Mesendoderm (in vitro differentiated cells): ENCODE data around the gene KDELR3.

Source experiments
- DNase-seq: peaks from one replicate; pipeline ENCODE4 v3.0.0; 2013
- H2AK5ac ChIP-seq: 2 replicates; pipeline ENCODE4 v1.6.1; 2013; ENCODE audit warnings: low read length, inconsistent platforms
- H2BK120ac ChIP-seq: 2 replicates; pipeline ENCODE4 v1.6.1; 2013; ENCODE audit warnings: low read depth, mild to moderate bottlenecking, low read length, moderate library complexity, mixed read lengths
- H2BK15ac ChIP-seq: replicated peaks from 2 replicates; pipeline ENCODE4 v1.6.1; 2013; ENCODE audit warnings: low read depth, mild to moderate bottlenecking, moderate library complexity
- H2BK5ac ChIP-seq: 2 replicates; pipeline ENCODE4 v1.6.1; 2013; ENCODE audit warnings: low read length, inconsistent platforms
- H3K18ac ChIP-seq: 2 replicates; pipeline ENCODE4 v1.6.1; 2013; ENCODE audit warnings: mild to moderate bottlenecking, low read length, mixed read lengths
- H3K23ac ChIP-seq: one replicate; pipeline ENCODE4 v1.6.1; 2013; ENCODE audit warnings: low read length
- H3K27ac ChIP-seq: 2 replicates; pipeline ENCODE4 v1.5.1; 2013; ENCODE audit warnings: low read depth, mild to moderate bottlenecking, inconsistent platforms, low read length, moderate library complexity
- H3K27me3 ChIP-seq: 2 replicates; pipeline ENCODE4 v1.6.1; 2013; ENCODE audit warnings: low read length, control low read depth, mild to moderate bottlenecking, inconsistent platforms; ENCODE audit not compliant: insufficient read depth, poor library complexity
- H3K36me3 ChIP-seq: 2 replicates; pipeline ENCODE4 v1.6.1; 2013; ENCODE audit warnings: low read length, inconsistent platforms; ENCODE audit not compliant: control insufficient read depth, insufficient read depth
- H3K4ac ChIP-seq: one replicate; pipeline ENCODE4 v1.6.1; 2013; ENCODE audit warnings: low read depth, mild to moderate bottlenecking, low read length, moderate library complexity
- H3K4me1 ChIP-seq: 2 replicates; pipeline ENCODE4 v1.6.1; 2013; ENCODE audit warnings: low read depth, low read length, inconsistent platforms; ENCODE audit not compliant: control insufficient read depth
- H3K4me2 ChIP-seq: 2 replicates; pipeline ENCODE4 v1.6.1; 2013; ENCODE audit warnings: low read length
- H3K4me3 ChIP-seq: 2 replicates; pipeline ENCODE4 v1.5.1; 2013; ENCODE audit warnings: mild to moderate bottlenecking, low read length
- H3K56ac ChIP-seq: one replicate; pipeline ENCODE4 v1.6.1; 2013; ENCODE audit warnings: low read length
- H3K79me1 ChIP-seq: 2 replicates; pipeline ENCODE4 v1.6.1; 2013; ENCODE audit warnings: low read length, inconsistent platforms
- H3K79me2 ChIP-seq: 2 replicates; pipeline ENCODE4 v1.6.1; 2013; ENCODE audit warnings: mild to moderate bottlenecking, low read length; ENCODE audit not compliant: control insufficient read depth, insufficient read depth
- H3K9ac ChIP-seq: 2 replicates; pipeline ENCODE4 v1.6.1; 2013; ENCODE audit warnings: low read length, inconsistent platforms
- H4K5ac ChIP-seq: one replicate; pipeline ENCODE4 v1.6.1; 2013; ENCODE audit warnings: low read length
- H4K8ac ChIP-seq: one replicate; pipeline ENCODE4 v1.6.1; 2013; ENCODE audit warnings: low read depth, mild to moderate bottlenecking, control low read depth, low read length, moderate library complexity
- WGBS: extraction: QIAGEN DNeasy Blood & Tissue Kit; methylation state at CpG from one replicate; pipeline ENCODE4 v1.1.7; 2013; ENCODE audit warnings: low lambda C conversion rate, missing lambda C conversion rate; ENCODE audit not compliant: insufficient coverage; ENCODE audit errors: extremely low coverage; 5-methylcytosine and 5-hydroxymethylcytosine counted together

The KDELR3 gene

DNA sequence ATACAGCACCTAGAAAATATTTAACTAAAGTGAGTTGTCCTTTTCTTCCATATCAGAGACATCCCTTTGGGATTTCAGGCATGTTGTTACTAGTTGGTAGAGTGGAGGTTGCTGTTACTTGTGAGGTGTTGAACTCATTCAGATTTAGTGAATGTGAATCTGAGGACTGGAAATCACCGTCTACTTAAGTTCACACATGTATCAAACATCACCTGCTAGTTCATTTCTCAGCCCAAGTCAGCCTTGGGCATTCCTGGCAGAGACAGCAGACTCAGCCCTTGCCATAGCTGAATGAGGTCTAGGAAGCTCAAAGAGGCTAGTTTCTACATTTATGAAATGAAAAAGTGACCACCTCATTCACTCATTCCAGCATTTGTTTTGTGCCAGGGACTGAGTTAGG lies 9.7 kb downstream of the KDELR3 start:
- Histone ChIP-seq H3K18ac (no peak overlapping the region), H3K79me1 (no peaks in the 10 kb centered on the region), H3K23ac (no peak overlapping the region), H3K36me3 (peaks cover 13% of the 10 kb centered on the region), H3K9ac (no peak overlapping the region), H3K27ac (no peak overlapping the region), H4K8ac (no peak overlapping the region), H2BK15ac (no peak overlapping the region), H3K56ac (no peak overlapping the region), H3K4ac (no peak overlapping the region), H4K5ac (no peak overlapping the region), H2AK5ac (no peak overlapping the region), H3K4me1 (no peaks in the 10 kb centered on the region), H3K4me3 (no peak overlapping the region), H3K4me2 (no peak overlapping the region), H3K27me3 (no peaks in the 10 kb centered on the region), H3K79me2 (no peaks in the 10 kb centered on the region), H2BK120ac (no peak overlapping the region), H2BK5ac (no peak overlapping the region)
- DNase-seq: no peak
- WGBS: no CpG with 5 or more reads among the region's 1 CpG

DNA sequence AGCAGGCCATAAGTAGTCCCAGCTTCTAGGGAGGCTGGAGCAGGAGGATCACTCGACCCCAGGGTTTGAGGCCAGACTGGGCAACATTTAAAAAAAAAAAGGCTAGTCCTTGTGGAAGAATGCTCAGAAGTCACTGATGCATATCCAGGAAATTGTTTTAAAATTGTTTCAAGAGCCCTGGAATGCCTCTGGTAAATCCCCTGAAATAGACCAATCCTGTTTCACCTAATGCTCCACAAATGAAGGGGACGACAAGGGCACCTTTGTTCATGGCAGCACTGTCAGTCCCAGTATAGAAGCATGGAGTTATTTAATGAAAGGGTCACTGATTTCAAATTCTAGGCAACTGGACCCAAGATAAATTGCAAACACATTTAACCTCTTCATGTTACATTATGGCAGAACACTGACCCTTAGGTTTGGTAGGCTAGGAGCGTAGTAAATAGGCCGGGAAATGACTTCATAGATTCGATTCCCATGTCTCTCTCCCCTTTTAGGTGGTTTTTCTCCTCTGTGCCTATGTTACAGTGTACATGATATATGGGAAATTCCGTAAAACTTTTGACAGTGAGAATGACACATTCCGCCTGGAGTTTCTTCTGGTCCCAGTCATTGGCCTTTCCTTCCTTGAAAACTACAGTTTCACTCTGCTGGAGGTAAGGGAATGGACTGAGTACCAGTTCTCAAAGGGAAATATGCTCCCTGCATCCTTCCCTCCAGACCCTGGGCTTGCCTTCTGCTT lies 11.4 kb downstream of the KDELR3 start:
- H3K18ac ChIP-seq: no peak overlapping the region
- H3K27me3 ChIP-seq: no peaks in the 10 kb centered on the region
- H3K79me1 ChIP-seq: no peaks in the 10 kb centered on the region
- no peak overlapping the region for H2BK5ac ChIP-seq
- no peak overlapping the region for H3K4me3 ChIP-seq
- H2BK120ac ChIP-seq: no peak overlapping the region
- peaks cover 23% of the 10 kb centered on the region for H3K36me3 ChIP-seq
- no peak overlapping the region for H3K9ac ChIP-seq
- no peaks in the 10 kb centered on the region for H3K4me1 ChIP-seq
- H2BK15ac ChIP-seq: no peak overlapping the region
- H3K23ac ChIP-seq: no peak overlapping the region
- no peak for DNase-seq
- no peak overlapping the region for H3K56ac ChIP-seq
- no peak overlapping the region for H3K4me2 ChIP-seq
- no peak overlapping the region for H2AK5ac ChIP-seq
- H4K8ac ChIP-seq: no peak overlapping the region
- no peak overlapping the region for H3K4ac ChIP-seq
- no peaks in the 10 kb centered on the region for H3K79me2 ChIP-seq
- no CpG with 5 or more reads among the region's 7 CpGs for WGBS
- H4K5ac ChIP-seq: no peak overlapping the region
- no peak overlapping the region for H3K27ac ChIP-seq

DNA sequence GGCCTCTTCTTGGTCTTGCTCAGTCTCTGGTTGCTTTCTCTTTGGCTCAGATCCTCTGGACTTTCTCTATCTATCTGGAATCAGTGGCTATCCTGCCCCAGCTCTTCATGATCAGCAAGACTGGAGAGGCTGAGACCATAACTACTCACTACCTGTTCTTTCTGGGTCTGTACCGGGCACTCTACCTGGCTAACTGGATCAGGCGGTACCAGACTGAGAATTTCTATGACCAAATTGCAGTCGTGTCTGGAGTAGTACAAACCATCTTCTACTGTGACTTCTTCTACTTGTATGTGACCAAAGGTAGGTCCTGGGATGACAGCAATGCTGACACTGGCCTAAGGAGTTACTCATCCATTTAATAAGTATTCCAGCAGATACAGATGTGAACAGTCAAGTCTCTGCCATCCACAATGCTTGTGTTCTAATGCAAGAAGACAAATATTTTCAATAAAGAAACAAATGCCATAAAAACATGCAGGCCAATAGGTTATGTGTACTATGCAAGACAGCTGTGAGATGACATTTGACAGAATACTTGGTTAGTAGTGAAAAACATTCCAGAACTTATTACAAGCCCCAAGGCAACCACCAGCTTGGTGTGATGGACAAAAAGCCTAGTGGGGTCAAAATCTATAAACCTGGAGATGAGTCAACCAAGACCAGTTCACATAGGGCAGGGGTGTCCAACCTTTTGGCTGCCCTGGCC lies 13.4 kb downstream of the KDELR3 start:
- H3K79me1 ChIP-seq: peaks cover 3% of the 10 kb centered on the region
- DNase-seq: no peak
- H3K4me3 ChIP-seq: no peak overlapping the region
- H2BK120ac ChIP-seq: no peak overlapping the region
- H2BK15ac ChIP-seq: no peak overlapping the region
- H3K27me3 ChIP-seq: no peaks in the 10 kb centered on the region
- peaks cover 33% of the 10 kb centered on the region for H3K36me3 ChIP-seq
- H2BK5ac ChIP-seq: no peak overlapping the region
- H3K9ac ChIP-seq: no peak overlapping the region
- H3K79me2 ChIP-seq: no peaks in the 10 kb centered on the region
- no peak overlapping the region for H4K8ac ChIP-seq
- H3K56ac ChIP-seq: no peak overlapping the region
- H3K4ac ChIP-seq: no peak overlapping the region
- no peak overlapping the region for H3K27ac ChIP-seq
- no peak overlapping the region for H3K23ac ChIP-seq
- no peak overlapping the region for H3K4me2 ChIP-seq
- no peak overlapping the region for H3K18ac ChIP-seq
- H4K5ac ChIP-seq: no peak overlapping the region
- H3K4me1 ChIP-seq: no peaks in the 10 kb centered on the region
- WGBS: no CpG with 5 or more reads among the region's 3 CpGs
- H2AK5ac ChIP-seq: no peak overlapping the region

DNA sequence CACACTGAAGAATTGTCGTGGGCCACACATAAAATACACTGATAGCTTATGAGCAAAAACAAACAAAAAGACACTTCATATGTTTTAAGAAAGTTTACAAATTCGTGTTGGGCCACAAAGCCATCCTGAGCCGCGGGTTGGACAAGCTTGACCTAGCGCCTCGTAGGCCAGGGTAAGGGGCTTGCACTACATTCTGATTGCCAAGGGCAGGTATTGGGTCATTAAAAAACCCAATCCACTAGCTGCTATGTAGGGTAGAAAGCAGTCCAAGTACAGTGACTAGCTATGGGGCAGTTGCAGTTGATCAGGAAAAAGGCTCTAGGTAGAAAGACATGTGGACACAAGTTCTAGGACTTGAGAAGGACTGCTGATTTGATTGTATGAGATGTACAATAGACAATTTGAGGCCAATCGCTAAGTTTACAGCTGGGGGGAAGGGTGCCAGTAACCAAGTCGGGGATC lies 14.0 kb downstream of the KDELR3 start:
- no peak overlapping the region for H3K23ac ChIP-seq
- no peak overlapping the region for H2BK15ac ChIP-seq
- H3K27me3 ChIP-seq: no peaks in the 10 kb centered on the region
- no peak for DNase-seq
- H3K9ac ChIP-seq: no peak overlapping the region
- H2AK5ac ChIP-seq: no peak overlapping the region
- peaks cover 3% of the 10 kb centered on the region for H3K79me1 ChIP-seq
- no peak overlapping the region for H3K56ac ChIP-seq
- no peak overlapping the region for H3K4ac ChIP-seq
- no peak overlapping the region for H4K5ac ChIP-seq
- H4K8ac ChIP-seq: no peak overlapping the region
- no peaks in the 10 kb centered on the region for H3K79me2 ChIP-seq
- no peak overlapping the region for H2BK5ac ChIP-seq
- no peak overlapping the region for H3K27ac ChIP-seq
- peaks cover 33% of the 10 kb centered on the region for H3K36me3 ChIP-seq
- WGBS: no CpG with 5 or more reads among the region's 8 CpGs
- H3K18ac ChIP-seq: no peak overlapping the region
- H3K4me2 ChIP-seq: no peak overlapping the region
- H3K4me3 ChIP-seq: no peak overlapping the region
- no peak overlapping the region for H2BK120ac ChIP-seq
- no peaks in the 10 kb centered on the region for H3K4me1 ChIP-seq

DNA sequence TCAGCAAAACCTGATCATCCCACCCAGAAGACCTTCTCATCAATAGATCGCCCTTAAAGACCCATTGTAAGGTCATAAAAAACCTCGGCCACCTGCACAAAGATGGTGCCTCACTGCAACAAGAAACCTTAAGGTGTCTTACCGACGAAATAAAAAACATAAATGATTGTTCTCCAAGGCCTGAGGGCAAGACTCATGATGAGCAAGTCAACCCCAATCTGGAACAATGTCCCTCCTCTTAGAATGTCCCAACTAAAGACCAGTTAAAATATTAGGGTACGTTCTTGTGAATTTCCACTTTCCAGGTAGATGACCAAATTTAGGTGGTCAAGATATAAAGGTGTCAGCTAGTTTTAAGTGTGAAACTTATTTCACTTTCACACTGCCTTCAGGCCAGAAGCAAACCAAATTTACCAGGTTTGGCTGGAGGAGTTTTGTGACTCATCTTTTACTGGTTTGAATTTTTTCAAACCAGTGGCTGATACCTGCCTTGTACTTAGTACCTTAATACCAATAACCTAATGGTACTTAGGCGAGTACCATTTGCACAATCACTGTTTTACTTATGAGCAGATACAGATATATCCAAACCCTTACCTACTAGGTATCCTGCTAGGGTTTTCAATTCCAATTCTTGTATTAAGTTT lies 14.9 kb downstream of the KDELR3 start:
- Histone ChIP-seq H4K5ac (no peak overlapping the region), H3K4me1 (no peaks in the 10 kb centered on the region), H3K27ac (no peak overlapping the region), H3K4me3 (no peak overlapping the region), H3K79me1 (peaks cover 5% of the 10 kb centered on the region), H2AK5ac (no peak overlapping the region), H3K23ac (no peak overlapping the region), H2BK5ac (no peak overlapping the region), H2BK15ac (no peak overlapping the region), H3K36me3 (peaks cover 33% of the 10 kb centered on the region), H3K56ac (no peak overlapping the region), H3K18ac (no peak overlapping the region), H3K79me2 (no peaks in the 10 kb centered on the region), H2BK120ac (no peak overlapping the region), H4K8ac (no peak overlapping the region), H3K27me3 (no peaks in the 10 kb centered on the region), H3K4ac (no peak overlapping the region), H3K9ac (no peak overlapping the region), H3K4me2 (no peak overlapping the region)
- no peak for DNase-seq
- no CpG with 5 or more reads among the region's 6 CpGs for WGBS
